Thyroid gland (tissue), 4 donors: ENCODE results near the gene RFC3. TPM values are rescaled to one million over a fixed set of nuclear protein-coding genes. Genes with fewer than 3 reads are reported as not detected.

Experiments
- DNase-seq, 2 donors: peaks; one replicate each; pipeline ENCODE4 v3.0.0-alpha.2; 2019
- H3K27ac ChIP-seq, 3 donors: fragments of 200-600 bp; sonication (generic); 1 replicate in 2 of 3; 2 replicates in 1 of 3; pipeline ENCODE4 v1.5.1; 2016 to 2019; ENCODE audit warnings: mild to moderate bottlenecking in 1 of 3, moderate library complexity in 1 of 3
- H3K27me3 ChIP-seq: fragments of 200-600 bp; sonication (generic); one replicate; pipeline ENCODE4 v1.5.1; 2019
- H3K36me3 ChIP-seq, 2 donors: fragments of 200-600 bp; sonication (generic); one replicate each; pipeline ENCODE4 v1.5.1; 2016 to 2019
- H3K4me1 ChIP-seq, 2 donors: fragments of 200-600 bp; sonication (generic); one replicate each; pipeline ENCODE4 v1.5.1; 2017 to 2019
- H3K4me3 ChIP-seq, 3 donors: fragments of 200-600 bp; sonication (generic); replicated peaks in 1 of 3; 1 replicate in 2 of 3; 2 replicates in 1 of 3; pipeline ENCODE4 v1.5.1; 2016; ENCODE audit warnings: mild to moderate bottlenecking in 1 of 3
- H3K9me3 ChIP-seq: fragments of 200-600 bp; sonication (generic); one replicate; pipeline ENCODE4 v1.5.1; 2017
- CTCF ChIP-seq, 6 experiments: fragments of 200-600 bp in 3 of 6; fragments of 450-650 bp in 3 of 6; sonication (generic) in 3 of 6; IDR thresholded peaks; one replicate each; pipeline ENCODE4 v1.5.1; 2016 to 2019; ENCODE audit warnings: antibody characterized with exemption in 6 of 6, mild to moderate bottlenecking in 2 of 6, inconsistent platforms in 1 of 6, moderate library complexity in 1 of 6
- POLR2A ChIP-seq, 2 donors: fragments of 450-650 bp; IDR thresholded peaks; one replicate each; pipeline ENCODE4 v1.6.1; 2017; ENCODE audit warnings: antibody characterized with exemption in 2 of 2, mild to moderate bottlenecking in 2 of 2, moderate library complexity in 1 of 2
- WGBS, 2 donors: methylation state at CpG; one replicate each; pipeline ENCODE4 v1.1.5; 2017; 5-methylcytosine and 5-hydroxymethylcytosine counted together
- intact Hi-C: fragments of 100-400 bp; cut with DNase I; formaldehyde crosslinking; loops from one replicate; pipeline ENCODE4 v1.15.1; 2023
- total RNA-seq, 4 donors: library from RNA; depleted of rRNA; stranded (reverse); fragments of >200 nt; gene quantifications; one replicate each; pipeline ENCODE4 v1.2.3, GENCODE V29; 2016

RFC3 gene
- 10 to 100 TPM in 2 of 4 donors, 1 to 10 TPM in 2; 7.4 to 13.3 (median 9.8) TPM for total RNA-seq

- DNase-seq, result peak; percentile 94 to 95
- Histone ChIP-seq H3K4me3 (peak within 1 kb of the TSS; percentile 70 to 81 (median 80)), H3K4me1 (peaks cover 0 to 4% of the 10 kb centered on the region in 2 donors), H3K9me3 (no peaks in the 10 kb centered on the region), H3K27ac (peak within 1 kb of the TSS in 2 of 3 donors; percentile 32 to 61), H3K27me3 (no peaks in the 10 kb centered on the region), H3K36me3 (no peaks in the 10 kb centered on the region)
- 1% methylated on average over 50 of the region's 50 CpGs for WGBS, 2 donors
- intact Hi-C loops, result no loop called here
- peak in 1 of 2 donors; percentile 32 for TF ChIP-seq POLR2A (IDR thresholded peaks at IDR 0.05)
- TF ChIP-seq CTCF (IDR thresholded peaks at IDR 0.05), result peak in 1 of 6 experiments; percentile 31
Measured at GRCh38 chr13:33817901-33818706, at the start of gene RFC3. Gene RFC3 (plus strand): TSS chr13:33818149. CDS start chr13:33818179, 30 bp downstream.

GRCh38 chr13:33771296-33771695, 46.7 kb upstream of the RFC3 start:
- Histone ChIP-seq H3K27me3 (no peaks in the 10 kb centered on the region), H3K27ac (no peak overlapping the region), H3K4me1 (no peaks in the 10 kb centered on the region), H3K4me3 (no peak overlapping the region), H3K36me3 (no peaks in the 10 kb centered on the region), H3K9me3 (no peaks in the 10 kb centered on the region)
- 46 to 68% methylated on average over 2 of the region's 2 CpGs for WGBS, 2 donors
- TF ChIP-seq POLR2A (IDR thresholded peaks at IDR 0.05), result no peak
- DNase-seq, result no peak
- intact Hi-C loops, result no loop called here

- WGBS, 2 donors, result 83 to 85% methylated on average over 5 of the region's 5 CpGs
- DNase-seq, result no peak
Measured at GRCh38 chr13:33773790-33774462, 44.0 kb upstream of the RFC3 start.

GRCh38 chr13:33775339-33776108, 42.4 kb upstream of the RFC3 start:
- intact Hi-C loops, result no loop called here

More at GRCh38 chr13:33773790-33774462, 44.0 kb upstream of the RFC3 start:
- intact Hi-C loops, result no loop called here
- H3K36me3 ChIP-seq, result no peaks in the 10 kb centered on the region
- H3K27ac ChIP-seq, result no peak overlapping the region
- TF ChIP-seq POLR2A (IDR thresholded peaks at IDR 0.05), result no peak
- no peak for TF ChIP-seq CTCF (IDR thresholded peaks at IDR 0.05)
- no peak overlapping the region for H3K4me3 ChIP-seq
- no peaks in the 10 kb centered on the region for H3K27me3 ChIP-seq
- H3K4me1 ChIP-seq, result no peaks in the 10 kb centered on the region
- no peaks in the 10 kb centered on the region for H3K9me3 ChIP-seq

More at GRCh38 chr13:33775339-33776108, 42.4 kb upstream of the RFC3 start:
- Histone ChIP-seq H3K4me3 (no peak overlapping the region), H3K27me3 (no peaks in the 10 kb centered on the region), H3K36me3 (no peaks in the 10 kb centered on the region), H3K9me3 (no peaks in the 10 kb centered on the region), H3K4me1 (no peaks in the 10 kb centered on the region), H3K27ac (no peak overlapping the region)
- WGBS, 2 donors, result 59 to 61% methylated on average over 2 of the region's 2 CpGs
- no peak for DNase-seq
- TF ChIP-seq CTCF (IDR thresholded peaks at IDR 0.05) (no peak), POLR2A (IDR thresholded peaks at IDR 0.05) (no peak)
